Osteoblast (primary cell): ENCODE results near the gene MYOZ2. TPM values are rescaled to one million over a fixed set of nuclear protein-coding genes. Genes with fewer than 3 reads are reported as not detected.
"Not testable (repeated sequence)": the region's sequence is repeated elsewhere in the genome, so short reads cannot be mapped to it uniquely, and the experiment has no call there.

Source experiments
- DNase-seq: peaks from one replicate; pipeline ENCODE4 v3.0.0; 2011; ENCODE audit warnings: low spot score, mixed read lengths; ENCODE audit not compliant: insufficient read length; ENCODE audit errors: missing footprints
- H2AFZ ChIP-seq: 2 replicates; pipeline ENCODE4 v1.6.0; 2011; ENCODE audit warnings: mild to moderate bottlenecking, low read length
- H3K27ac ChIP-seq: 2 replicates; pipeline ENCODE4 v1.5.1; 2011; ENCODE audit warnings: mild to moderate bottlenecking, low read depth, low read length, moderate library complexity
- H3K27me3 ChIP-seq: 2 replicates; pipeline ENCODE4 v1.6.0; 2012; ENCODE audit warnings: mild to moderate bottlenecking, control low read depth, inconsistent platforms, low read length, moderate library complexity; ENCODE audit not compliant: insufficient read depth
- H3K36me3 ChIP-seq: 2 replicates; pipeline ENCODE4 v1.5.1; 2011; ENCODE audit warnings: mild to moderate bottlenecking, low read length, control low read depth, moderate library complexity; ENCODE audit not compliant: insufficient read depth
- H3K4me1 ChIP-seq: 2 replicates; pipeline ENCODE4 v1.5.1; 2011; ENCODE audit warnings: mild to moderate bottlenecking, low read length, control low read depth, moderate library complexity; ENCODE audit not compliant: insufficient read depth
- H3K4me2 ChIP-seq: 2 replicates; pipeline ENCODE4 v1.6.0; 2011; ENCODE audit warnings: mild to moderate bottlenecking, low read length; ENCODE audit not compliant: insufficient read depth
- H3K4me3 ChIP-seq: fragments of 200-600 bp; sonication (generic); 3 replicates; pipeline ENCODE4 v1.5.1; 2012; ENCODE audit warnings: mild to moderate bottlenecking, low read length, inconsistent platforms; ENCODE audit not compliant: insufficient read depth
- H3K79me2 ChIP-seq: 2 replicates; pipeline ENCODE4 v1.6.0; 2012; ENCODE audit warnings: mild to moderate bottlenecking, low read length, control low read depth, inconsistent platforms; ENCODE audit not compliant: insufficient read depth
- H3K9me3 ChIP-seq: 2 replicates; pipeline ENCODE4 v1.5.1; 2011; ENCODE audit warnings: low read depth, low read length, control low read depth
- H4K20me1 ChIP-seq: 2 replicates; pipeline ENCODE4 v1.6.0; 2012; ENCODE audit warnings: mild to moderate bottlenecking, low read length, control low read depth; ENCODE audit not compliant: insufficient read depth
- total RNA-seq: library from RNA; depleted of rRNA; stranded (reverse); fragments of >200 nt; gene quantifications from 2 replicates; pipeline ENCODE4 v1.2.3, GENCODE V29; 2012
- TF ChIP-seq, protein P1 (sequence below): IDR thresholded peaks from 2 replicates; pipeline ENCODE4 v1.5.1; 2011; ENCODE audit warnings: mild to moderate bottlenecking, low read depth, low read length, moderate library complexity; ENCODE audit errors: extremely low read depth

Gene MYOZ2
- total RNA-seq, 1 donor: 0.36 TPM

DNA sequence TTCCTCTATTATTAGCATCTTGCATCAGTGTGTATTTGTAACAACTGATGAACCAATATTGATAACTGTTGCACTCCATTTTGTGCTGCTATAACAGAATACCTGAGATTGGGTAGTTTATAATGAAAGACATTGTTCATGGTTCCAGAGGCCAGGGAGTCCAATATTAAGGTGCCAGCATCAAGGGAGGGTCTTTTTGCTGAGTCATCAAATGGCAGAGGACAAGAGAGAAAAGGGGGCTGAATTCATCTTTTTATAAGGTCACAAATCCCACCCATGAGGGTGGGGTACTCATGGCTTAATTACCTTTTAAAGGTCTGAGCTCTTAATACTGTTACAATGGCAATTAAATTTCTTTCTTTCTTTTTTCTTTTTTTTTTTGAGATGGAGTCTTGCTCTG is 7.2 kb downstream of the MYOZ2 start:
- TF ChIP-seq, protein P1, sequence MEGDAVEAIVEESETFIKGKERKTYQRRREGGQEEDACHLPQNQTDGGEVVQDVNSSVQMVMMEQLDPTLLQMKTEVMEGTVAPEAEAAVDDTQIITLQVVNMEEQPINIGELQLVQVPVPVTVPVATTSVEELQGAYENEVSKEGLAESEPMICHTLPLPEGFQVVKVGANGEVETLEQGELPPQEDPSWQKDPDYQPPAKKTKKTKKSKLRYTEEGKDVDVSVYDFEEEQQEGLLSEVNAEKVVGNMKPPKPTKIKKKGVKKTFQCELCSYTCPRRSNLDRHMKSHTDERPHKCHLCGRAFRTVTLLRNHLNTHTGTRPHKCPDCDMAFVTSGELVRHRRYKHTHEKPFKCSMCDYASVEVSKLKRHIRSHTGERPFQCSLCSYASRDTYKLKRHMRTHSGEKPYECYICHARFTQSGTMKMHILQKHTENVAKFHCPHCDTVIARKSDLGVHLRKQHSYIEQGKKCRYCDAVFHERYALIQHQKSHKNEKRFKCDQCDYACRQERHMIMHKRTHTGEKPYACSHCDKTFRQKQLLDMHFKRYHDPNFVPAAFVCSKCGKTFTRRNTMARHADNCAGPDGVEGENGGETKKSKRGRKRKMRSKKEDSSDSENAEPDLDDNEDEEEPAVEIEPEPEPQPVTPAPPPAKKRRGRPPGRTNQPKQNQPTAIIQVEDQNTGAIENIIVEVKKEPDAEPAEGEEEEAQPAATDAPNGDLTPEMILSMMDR: no peak
- Histone ChIP-seq H4K20me1 (no peaks in the 10 kb centered on the region), H3K4me3 (no peak overlapping the region), H3K27me3 (no peaks in the 10 kb centered on the region), H3K27ac (no peak overlapping the region), H3K4me2 (no peak overlapping the region), H3K4me1 (peaks cover 20% of the 10 kb centered on the region), H3K79me2 (no peaks in the 10 kb centered on the region), H3K9me3 (no peaks in the 10 kb centered on the region), H2AFZ (no peak overlapping the region), H3K36me3 (no peaks in the 10 kb centered on the region)
- DNase-seq: no peak

DNA sequence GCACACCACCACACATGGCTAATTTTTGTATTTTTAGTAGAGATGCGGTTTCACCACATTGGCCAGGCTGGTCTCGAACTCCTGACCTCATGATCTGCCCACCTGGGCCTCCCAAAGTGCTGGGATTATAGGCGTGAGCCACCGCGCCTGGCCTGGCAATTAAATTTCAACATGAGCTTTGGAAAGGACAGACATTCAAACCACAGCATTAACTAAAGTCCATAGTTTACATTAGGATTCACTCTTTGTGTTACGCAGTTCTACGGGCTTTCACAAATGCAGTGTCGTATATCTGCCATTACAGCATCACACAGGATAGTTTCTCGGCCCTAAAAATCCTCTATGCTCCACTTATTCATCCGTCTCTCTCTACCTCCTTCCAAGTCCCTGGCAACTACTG is 7.7 kb downstream of the MYOZ2 start:
- H3K4me3 ChIP-seq, H2AFZ ChIP-seq, H3K9me3 ChIP-seq, H3K36me3 ChIP-seq, H3K27ac ChIP-seq, H3K4me2 ChIP-seq, H4K20me1 ChIP-seq, H3K27me3 ChIP-seq, H3K79me2 ChIP-seq, DNase-seq: not testable (repeated sequence)
- peaks cover 15% of the 10 kb centered on the region for H3K4me1 ChIP-seq

DNA sequence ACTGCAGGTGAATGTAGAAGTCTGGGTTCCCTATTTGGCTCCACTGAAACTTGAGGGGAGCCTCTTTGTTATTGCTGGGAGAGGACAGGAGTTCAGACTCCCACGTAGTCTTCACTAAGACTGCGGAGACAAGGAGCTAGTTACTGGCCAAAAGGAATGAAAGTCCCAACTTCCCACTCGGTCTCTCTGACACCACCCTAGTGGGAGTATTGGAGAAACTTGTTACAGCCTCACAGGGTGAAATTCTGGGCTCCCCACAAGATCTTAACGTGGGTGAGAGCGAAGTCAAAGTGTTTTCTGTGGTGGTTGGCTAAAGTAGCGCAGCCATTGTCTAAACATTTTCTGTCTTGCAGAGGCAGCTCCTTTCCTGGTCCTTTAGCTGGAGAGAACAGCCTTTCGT is 13.5 kb downstream of the MYOZ2 start:
- Histone ChIP-seq H4K20me1 (no peaks in the 10 kb centered on the region), H3K9me3 (no peaks in the 10 kb centered on the region), H3K27me3 (no peaks in the 10 kb centered on the region), H3K4me1 (no peaks in the 10 kb centered on the region), H3K4me2 (no peak overlapping the region), H3K79me2 (no peaks in the 10 kb centered on the region), H3K4me3 (no peak overlapping the region), H2AFZ (no peak overlapping the region), H3K27ac (no peak overlapping the region), H3K36me3 (no peaks in the 10 kb centered on the region)
- no peak for DNase-seq
- TF ChIP-seq, protein P1: no peak

DNA sequence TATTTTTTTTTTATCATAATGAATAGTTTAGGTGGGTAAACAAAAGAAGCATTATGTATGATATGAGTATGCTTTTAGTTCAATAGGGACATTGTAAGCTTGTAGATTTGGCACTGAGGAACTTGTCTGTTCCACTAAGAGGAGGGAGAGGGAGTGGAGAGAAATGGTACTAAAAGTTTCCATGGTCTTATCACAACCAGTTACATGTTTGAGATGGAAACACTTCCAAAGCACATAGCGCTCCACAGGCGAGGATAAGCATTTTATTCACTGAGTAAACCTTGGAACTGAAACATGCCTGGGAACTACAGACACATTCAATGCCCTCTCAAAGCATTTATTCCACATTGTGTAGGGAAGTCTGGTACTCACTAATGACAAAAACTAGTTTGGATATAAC is 15.5 kb downstream of the MYOZ2 start:
- TF ChIP-seq, protein P1: no peak
- Histone ChIP-seq H3K79me2 (no peaks in the 10 kb centered on the region), H4K20me1 (no peaks in the 10 kb centered on the region), H3K27ac (no peak overlapping the region), H3K4me2 (no peak overlapping the region), H3K4me1 (no peaks in the 10 kb centered on the region), H2AFZ (no peak overlapping the region), H3K9me3 (no peaks in the 10 kb centered on the region), H3K36me3 (no peaks in the 10 kb centered on the region), H3K4me3 (no peak overlapping the region), H3K27me3 (no peaks in the 10 kb centered on the region)
- no peak for DNase-seq
